LNCAP (cell line): Measurements from ENCODE around the gene SORCS2.

Source experiments
- TF ChIP-seq, protein P1 (sequence below): fragments of 450-650 bp; IDR thresholded peaks from 2 replicates; pipeline ENCODE4 v1.5.1; 2017; ENCODE audit warnings: mild to moderate bottlenecking

SORCS2 gene

GRCh38 chr4:7233006-7233580, 40.8 kb downstream of the SORCS2 start:
- TF ChIP-seq, protein P1, sequence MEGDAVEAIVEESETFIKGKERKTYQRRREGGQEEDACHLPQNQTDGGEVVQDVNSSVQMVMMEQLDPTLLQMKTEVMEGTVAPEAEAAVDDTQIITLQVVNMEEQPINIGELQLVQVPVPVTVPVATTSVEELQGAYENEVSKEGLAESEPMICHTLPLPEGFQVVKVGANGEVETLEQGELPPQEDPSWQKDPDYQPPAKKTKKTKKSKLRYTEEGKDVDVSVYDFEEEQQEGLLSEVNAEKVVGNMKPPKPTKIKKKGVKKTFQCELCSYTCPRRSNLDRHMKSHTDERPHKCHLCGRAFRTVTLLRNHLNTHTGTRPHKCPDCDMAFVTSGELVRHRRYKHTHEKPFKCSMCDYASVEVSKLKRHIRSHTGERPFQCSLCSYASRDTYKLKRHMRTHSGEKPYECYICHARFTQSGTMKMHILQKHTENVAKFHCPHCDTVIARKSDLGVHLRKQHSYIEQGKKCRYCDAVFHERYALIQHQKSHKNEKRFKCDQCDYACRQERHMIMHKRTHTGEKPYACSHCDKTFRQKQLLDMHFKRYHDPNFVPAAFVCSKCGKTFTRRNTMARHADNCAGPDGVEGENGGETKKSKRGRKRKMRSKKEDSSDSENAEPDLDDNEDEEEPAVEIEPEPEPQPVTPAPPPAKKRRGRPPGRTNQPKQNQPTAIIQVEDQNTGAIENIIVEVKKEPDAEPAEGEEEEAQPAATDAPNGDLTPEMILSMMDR = no peak

GRCh38 chr4:7233601-7234000, 41.3 kb downstream of the SORCS2 start:
- TF ChIP-seq, protein P1 = no peak

DNA sequence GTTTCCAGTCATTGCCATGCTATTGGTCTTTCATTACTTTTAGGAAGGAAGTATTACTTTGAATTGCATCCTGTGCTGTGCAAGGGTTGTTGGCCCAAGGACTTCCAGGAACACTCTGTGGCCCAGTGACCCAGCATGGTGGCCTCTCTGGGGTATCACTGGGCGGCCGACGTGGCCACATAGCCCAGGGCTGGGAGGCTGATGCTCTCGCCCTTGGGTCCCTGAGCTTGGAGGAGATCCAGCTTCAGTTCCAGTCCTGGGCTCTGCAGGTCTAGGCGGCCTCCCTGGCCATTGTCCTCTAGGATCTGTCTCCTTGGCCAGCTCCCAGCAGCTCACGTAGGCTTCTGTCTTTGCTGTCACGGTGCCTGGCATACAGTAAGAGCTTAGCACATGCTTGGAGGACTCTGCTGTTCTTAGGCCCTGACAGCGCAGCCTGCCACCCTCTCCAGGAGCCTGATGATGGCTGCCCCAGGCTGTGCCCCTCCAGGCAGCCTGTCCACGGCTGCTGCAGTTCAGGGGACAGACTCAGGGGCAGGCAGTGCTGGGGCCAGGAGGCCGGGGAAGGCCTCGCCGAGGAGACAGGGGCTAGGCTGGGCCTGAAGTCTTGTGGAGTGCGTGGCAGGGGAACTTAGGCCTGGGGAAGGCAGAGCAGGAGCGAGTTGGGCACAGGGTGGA, 42.2 kb downstream of the SORCS2 start:
- TF ChIP-seq, protein P1 = no peak

DNA sequence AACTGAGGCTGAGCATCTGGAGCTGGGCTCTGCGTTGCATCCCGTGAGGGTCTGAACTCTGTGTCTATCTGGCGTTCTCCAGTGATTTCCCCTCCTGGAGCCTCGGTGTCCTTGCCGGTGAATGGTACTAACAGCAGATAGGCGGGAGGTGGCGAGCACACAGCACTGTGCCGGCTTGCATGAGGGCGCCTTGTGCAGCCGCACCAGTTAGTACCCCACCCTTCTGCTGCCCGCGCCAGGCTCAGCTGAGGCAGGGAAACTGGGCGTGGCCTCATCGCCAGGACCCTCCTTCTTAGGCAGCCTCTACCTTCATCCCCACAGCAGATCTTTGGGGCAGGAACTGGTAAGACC, 42.7 kb downstream of the SORCS2 start:
- TF ChIP-seq, protein P1 = no peak

DNA sequence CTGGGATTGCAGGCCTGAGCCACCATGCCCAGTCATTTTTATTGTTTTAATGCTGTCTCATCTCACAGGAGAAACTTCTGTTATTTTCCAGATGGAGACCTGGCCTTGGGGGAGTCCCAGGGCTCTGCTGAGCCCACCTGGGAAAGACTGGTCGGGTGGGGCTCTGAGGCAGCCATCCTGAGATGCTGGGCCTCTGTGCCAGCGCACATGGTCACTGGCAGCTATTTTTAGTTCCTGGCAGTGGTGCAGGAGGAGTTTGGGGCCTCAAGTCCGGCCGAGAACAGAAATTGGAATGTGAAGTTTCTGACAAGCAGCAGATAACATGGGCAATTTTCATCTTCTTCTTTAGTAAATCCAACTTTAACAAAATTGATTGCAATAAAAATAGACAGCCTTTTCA, 44.5 kb downstream of the SORCS2 start:
- TF ChIP-seq, protein P1 = no peak

GRCh38 chr4:7237873-7238272, 45.5 kb downstream of the SORCS2 start:
- TF ChIP-seq, protein P1 = no peak

DNA sequence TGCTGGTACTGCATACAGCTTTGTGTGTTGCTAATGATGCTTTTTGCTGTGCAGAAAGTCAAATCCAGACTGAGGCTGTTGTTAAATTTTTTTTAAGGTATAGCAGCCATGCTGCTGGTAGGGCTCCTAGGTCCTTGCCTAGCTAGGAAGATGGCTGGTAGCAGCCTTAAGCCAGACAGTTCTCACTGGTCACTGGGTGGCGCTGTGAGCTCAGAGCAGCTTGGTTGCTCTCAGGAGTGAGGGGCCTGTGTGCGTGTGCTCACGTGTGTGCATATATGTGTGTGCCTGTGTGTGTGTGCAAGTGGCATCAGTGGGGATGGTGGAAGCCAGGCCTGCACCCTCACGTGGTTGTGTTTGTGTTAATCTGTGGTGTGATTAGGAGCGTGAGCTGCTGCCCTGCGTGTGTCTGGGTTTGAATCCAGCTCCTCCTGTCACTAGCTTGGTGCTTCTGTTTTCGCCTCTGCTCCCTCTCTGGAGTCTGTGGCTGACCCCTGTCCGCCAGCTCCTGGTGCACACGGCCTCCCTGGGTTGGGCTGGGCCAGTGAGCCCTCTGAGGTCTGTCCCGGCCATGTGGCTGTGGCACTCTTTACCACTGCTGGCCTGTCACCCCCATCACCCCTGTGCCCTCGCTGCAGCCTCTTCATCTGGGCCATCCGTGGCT, 46.1 kb downstream of the SORCS2 start:
- TF ChIP-seq, protein P1 = peak; percentile 20; the same call in 1 of the 2 replicates
